ENCODE measurements around the gene TSSK6. TPM values are rescaled to one million over a fixed set of nuclear protein-coding genes. Genes with fewer than 3 reads are reported as not detected.

TSSK6 gene
- total and polyA plus RNA-seq, 11 donors = 0.28 to 1.0 (median 0.54) TPM

DNA sequence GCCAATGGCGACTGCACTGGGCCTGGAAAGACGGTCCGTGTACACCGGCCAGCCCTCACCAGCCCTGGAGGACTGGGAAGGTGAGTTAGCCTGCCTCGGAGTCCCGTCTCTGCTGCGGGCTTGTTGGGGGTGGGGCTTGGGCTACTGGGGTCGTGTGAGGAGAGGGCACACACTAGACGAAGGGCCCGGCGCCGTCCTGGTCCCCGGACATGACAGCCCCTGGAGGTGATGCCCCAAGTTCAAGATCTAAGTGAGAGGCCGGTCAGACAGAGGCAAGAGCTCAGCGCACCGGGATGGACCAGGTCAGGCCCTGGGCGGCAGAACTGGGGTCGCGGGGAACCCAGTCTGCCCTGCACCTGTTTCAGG is 24.3 kb upstream of the TSSK6 start:
- DNase-seq (no peak), ATAC-seq (no peak)
- 38 to 63% (median 50%) methylated on average over 10 to 19 of the region's 19 CpGs for WGBS, 4 donors
- no peaks in the 10 kb centered on the region for H3K9me3 ChIP-seq
- H3K4me1 ChIP-seq = peaks cover 4 to 31% (median 14%) of the 10 kb centered on the region in 12 donors
- H3K27me3 ChIP-seq = peaks cover 23 to 70% (median 33%) of the 10 kb centered on the region in 9 donors
- no peak overlapping the region for H3K27ac ChIP-seq
- no peak overlapping the region for H3K4me3 ChIP-seq
- no peak for TF ChIP-seq POLR2A (IDR thresholded peaks at IDR 0.05)
- TF ChIP-seq, protein P1, sequence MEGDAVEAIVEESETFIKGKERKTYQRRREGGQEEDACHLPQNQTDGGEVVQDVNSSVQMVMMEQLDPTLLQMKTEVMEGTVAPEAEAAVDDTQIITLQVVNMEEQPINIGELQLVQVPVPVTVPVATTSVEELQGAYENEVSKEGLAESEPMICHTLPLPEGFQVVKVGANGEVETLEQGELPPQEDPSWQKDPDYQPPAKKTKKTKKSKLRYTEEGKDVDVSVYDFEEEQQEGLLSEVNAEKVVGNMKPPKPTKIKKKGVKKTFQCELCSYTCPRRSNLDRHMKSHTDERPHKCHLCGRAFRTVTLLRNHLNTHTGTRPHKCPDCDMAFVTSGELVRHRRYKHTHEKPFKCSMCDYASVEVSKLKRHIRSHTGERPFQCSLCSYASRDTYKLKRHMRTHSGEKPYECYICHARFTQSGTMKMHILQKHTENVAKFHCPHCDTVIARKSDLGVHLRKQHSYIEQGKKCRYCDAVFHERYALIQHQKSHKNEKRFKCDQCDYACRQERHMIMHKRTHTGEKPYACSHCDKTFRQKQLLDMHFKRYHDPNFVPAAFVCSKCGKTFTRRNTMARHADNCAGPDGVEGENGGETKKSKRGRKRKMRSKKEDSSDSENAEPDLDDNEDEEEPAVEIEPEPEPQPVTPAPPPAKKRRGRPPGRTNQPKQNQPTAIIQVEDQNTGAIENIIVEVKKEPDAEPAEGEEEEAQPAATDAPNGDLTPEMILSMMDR (IDR thresholded peaks at IDR 0.05) = no peak
- intact Hi-C loops (cut with DNase I) = loop anchor here in 5 of 10 donors (10.0 kb wide), 3 partner anchors 395 to 735 kb away; no protein-coding TSS in a partner anchor
- H3K36me3 ChIP-seq = peaks cover 0 to 5% (median 0%) of the 10 kb centered on the region in 9 donors

DNA sequence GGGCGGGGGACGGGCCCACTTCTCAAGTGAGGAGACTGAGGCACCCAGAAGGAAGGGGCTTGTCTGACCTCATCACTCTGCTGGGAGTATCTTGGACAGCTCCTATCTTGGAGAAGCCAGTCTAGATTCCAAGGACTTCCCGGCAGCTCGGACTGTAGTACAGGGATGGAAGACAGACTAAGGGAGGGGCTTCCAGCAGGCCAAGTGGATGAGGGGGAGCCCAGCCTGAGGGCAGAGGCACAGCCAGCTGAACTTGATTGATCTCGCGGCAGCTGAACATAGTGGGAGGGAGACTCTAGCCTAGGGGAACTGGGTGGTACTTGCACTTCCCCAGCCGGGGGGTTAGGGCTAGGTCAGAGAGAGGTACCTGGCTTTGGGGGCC is 23.4 kb upstream of the TSSK6 start:
- TF ChIP-seq, protein P1 (IDR thresholded peaks at IDR 0.05) = no peak
- no peak for TF ChIP-seq POLR2A (IDR thresholded peaks at IDR 0.05)
- 27 to 36% (median 33%) methylated on average over 7 of the region's 7 CpGs for WGBS, 4 donors
- H3K4me3 ChIP-seq = peak overlapping the region in 4 of 12 donors; percentile 41 to 52 (median 44)
- no peak for ATAC-seq
- H3K36me3 ChIP-seq = peaks cover 0 to 5% (median 0%) of the 10 kb centered on the region in 9 donors
- DNase-seq = no peak
- no peak overlapping the region for H3K27ac ChIP-seq
- H3K9me3 ChIP-seq = no peaks in the 10 kb centered on the region
- intact Hi-C loops (cut with DNase I) = loop anchor here in 5 of 10 donors (10.0 kb wide), 3 partner anchors 396 to 736 kb away; no protein-coding TSS in a partner anchor
- H3K27me3 ChIP-seq = peaks cover 23 to 61% (median 32%) of the 10 kb centered on the region in 9 donors
- H3K4me1 ChIP-seq = peaks cover 4 to 31% (median 14%) of the 10 kb centered on the region in 12 donors

DNA sequence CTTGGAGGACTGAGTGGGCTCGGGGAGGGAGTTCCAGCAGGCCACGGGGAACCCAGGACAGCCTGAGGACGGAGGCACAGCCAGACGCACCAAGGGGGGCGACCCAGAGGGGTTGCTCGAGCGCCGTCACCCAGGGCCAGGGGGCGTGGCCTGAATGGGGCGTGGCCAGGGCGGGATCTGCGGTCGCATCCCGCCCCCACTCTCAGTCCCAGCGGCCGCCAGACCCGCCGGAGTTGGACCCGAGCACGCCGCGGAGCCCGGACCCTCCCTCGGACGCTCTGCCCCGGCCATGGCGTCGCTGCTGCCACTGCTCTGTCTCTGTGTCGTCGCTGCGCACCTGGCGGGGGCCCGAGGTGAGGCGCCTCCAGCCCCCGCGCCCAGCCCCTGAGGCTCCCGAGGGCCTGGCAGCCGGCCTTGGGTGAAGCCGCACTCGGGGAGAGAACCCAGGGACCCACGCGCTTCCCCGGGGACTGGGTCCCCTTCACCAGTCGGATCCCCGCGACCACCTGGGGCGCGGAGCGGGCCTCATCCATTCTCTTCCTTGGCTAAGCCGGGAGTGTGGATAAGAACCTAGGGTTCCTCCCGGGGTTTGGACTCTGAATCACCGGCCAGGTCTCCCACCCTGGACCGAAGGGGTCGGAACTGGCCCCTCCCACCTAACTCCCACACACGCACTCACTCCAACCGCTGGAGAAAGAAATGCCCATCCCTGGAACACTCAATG is 22.9 kb upstream of the TSSK6 start, which contains the start of gene CILP2:
Gene CILP2 (plus strand): TSS at position 205 of the 724 bp plus-strand sequence. CDS start 85 bp downstream, at position 290.
- no peak for TF ChIP-seq POLR2A (IDR thresholded peaks at IDR 0.05)
- TF ChIP-seq, protein P1 (IDR thresholded peaks at IDR 0.05) = no peak
- Histone ChIP-seq H3K36me3 (peaks cover 0 to 5% (median 0%) of the 10 kb centered on the region in 9 donors), H3K4me3 (peak within 1 kb of the TSS in 11 of 12 donors; percentile 1 to 52 (median 37)), H3K9me3 (no peaks in the 10 kb centered on the region), H3K27me3 (peaks cover 19 to 56% (median 28%) of the 10 kb centered on the region in 9 donors), H3K27ac (no peak within 1 kb of the TSS), H3K4me1 (peaks cover 4 to 31% (median 14%) of the 10 kb centered on the region in 12 donors)
- DNase-seq (peak in 1 of 5 donors; percentile 24), ATAC-seq (peak in 2 of 4 donors; percentile 18 to 21)
- intact Hi-C loops (cut with DNase I) = loop anchor here in 5 of 10 donors (10.0 kb wide), 3 partner anchors 397 to 737 kb away; no protein-coding TSS in a partner anchor
- 3 to 11% (median 4%) methylated on average over 23 to 56 of the region's 56 CpGs for WGBS, 4 donors
